SK-N-SH treated with all-trans-retinoic acid at 6 μM for 48 hours (cell line): Measurements from ENCODE around the gene CD52.
"Not testable (repeated sequence)": the region's sequence is repeated elsewhere in the genome, so short reads cannot be mapped to it uniquely, and the experiment has no call there.

ENCODE experiments used
- ATAC-seq: fragments of 200-7000 bp; cut with Tn5 transposase; 3 replicates; pipeline ENCODE4 v1.9.1; 2020; ENCODE audit warnings: mild to moderate bottlenecking, moderate library complexity
- ARNTL ChIP-seq: fragments of 450-650 bp; formaldehyde crosslinking; IDR thresholded peaks from 2 replicates; pipeline ENCODE4 v1.5.0; 2020; ENCODE audit warnings: low read depth, mild to moderate bottlenecking, moderate library complexity, borderline replicate concordance
- BACH2 ChIP-seq: fragments of 250-450 bp; sonication (Bioruptor Pico); IDR thresholded peaks from 2 replicates; pipeline ENCODE4 v1.9.0; 2021; ENCODE audit warnings: mild to moderate bottlenecking, borderline replicate concordance
- CSDC2 ChIP-seq: fragments of 250-450 bp; sonication (Bioruptor Pico); IDR thresholded peaks from 2 replicates; pipeline ENCODE4 v1.5.0; 2020; ENCODE audit warnings: mild to moderate bottlenecking, moderate library complexity
- CSRNP3 ChIP-seq: fragments of 250-450 bp; sonication (Bioruptor Pico); IDR thresholded peaks from 2 replicates; pipeline ENCODE4 v1.5.1; 2021; ENCODE audit warnings: mild to moderate bottlenecking, moderate library complexity
- ESRRG ChIP-seq: fragments of 250-450 bp; sonication (Bioruptor Pico); IDR thresholded peaks from 2 replicates; pipeline ENCODE4 v1.6.1; 2021; ENCODE audit warnings: mild to moderate bottlenecking
- GLIS3 ChIP-seq: fragments of 250-450 bp; sonication (Bioruptor Pico); IDR thresholded peaks from 2 replicates; pipeline ENCODE4 v1.5.0; 2020; ENCODE audit warnings: mild to moderate bottlenecking, moderate library complexity
- OSR1 ChIP-seq: fragments of 250-450 bp; sonication (Bioruptor Pico); IDR thresholded peaks from 2 replicates; pipeline ENCODE4 v1.8.0; 2022; ENCODE audit warnings: moderate library complexity, mild to moderate bottlenecking, inconsistent platforms
- PATZ1 ChIP-seq: fragments of 250-450 bp; sonication (Bioruptor Pico); IDR thresholded peaks from 2 replicates; pipeline ENCODE4 v1.8.0; 2020; ENCODE audit warnings: mild to moderate bottlenecking, moderate library complexity, borderline replicate concordance
- POU6F1 ChIP-seq: fragments of 250-450 bp; sonication (Bioruptor Pico); IDR thresholded peaks from 2 replicates; pipeline ENCODE4 v1.8.0; 2021; ENCODE audit warnings: low read depth, mild to moderate bottlenecking, moderate library complexity, borderline replicate concordance
- PPARA ChIP-seq: fragments of 250-450 bp; sonication (Bioruptor Pico); IDR thresholded peaks from 2 replicates; pipeline ENCODE4 v1.5.0; 2020; ENCODE audit warnings: mild to moderate bottlenecking, borderline replicate concordance
- RARB ChIP-seq: fragments of 250-450 bp; sonication (Bioruptor Pico); IDR thresholded peaks from 2 replicates; pipeline ENCODE4 v1.8.0; 2021; ENCODE audit warnings: mild to moderate bottlenecking, moderate library complexity
- SNAI2 ChIP-seq: fragments of 250-450 bp; sonication (Bioruptor Pico); IDR thresholded peaks from 2 replicates; pipeline ENCODE4 v1.5.0; 2020; ENCODE audit warnings: mild to moderate bottlenecking, moderate library complexity
- TCF4 ChIP-seq: fragments of 250-450 bp; sonication (Bioruptor Pico); IDR thresholded peaks from 2 replicates; pipeline ENCODE4 v1.8.0; 2021; ENCODE audit warnings: mild to moderate bottlenecking, moderate library complexity, borderline replicate concordance
- TOX ChIP-seq: fragments of 250-450 bp; sonication (Bioruptor Pico); IDR thresholded peaks from 2 replicates; pipeline ENCODE4 v1.8.0; 2021; ENCODE audit warnings: mild to moderate bottlenecking, moderate library complexity, borderline replicate concordance
- TSHZ2 ChIP-seq: fragments of 250-450 bp; sonication (Bioruptor Pico); IDR thresholded peaks from 2 replicates; pipeline ENCODE4 v1.5.0; 2020; ENCODE audit warnings: mild to moderate bottlenecking, moderate library complexity
- ZFP3 ChIP-seq: fragments of 250-450 bp; sonication (Bioruptor Pico); IDR thresholded peaks from 2 replicates; pipeline ENCODE4 v1.5.0; 2020; ENCODE audit warnings: mild to moderate bottlenecking, moderate library complexity
- ZFP30 ChIP-seq: fragments of 450-650 bp; formaldehyde crosslinking; IDR thresholded peaks from 2 replicates; pipeline ENCODE4 v1.5.0; 2022; ENCODE audit warnings: mild to moderate bottlenecking, moderate library complexity
- ZNF565 ChIP-seq: fragments of 450-650 bp; formaldehyde crosslinking; conservative IDR thresholded peaks from 2 replicates; pipeline ENCODE4 v1.5.0; 2020; ENCODE audit warnings: low read depth, mild to moderate bottlenecking, moderate library complexity
- ZNF70 ChIP-seq: fragments of 450-650 bp; formaldehyde crosslinking; IDR thresholded peaks from 2 replicates; pipeline ENCODE4 v1.5.0; 2020; ENCODE audit warnings: mild to moderate bottlenecking, moderate library complexity

CD52 gene

GRCh38 chr1:26307363-26307781, 10.4 kb upstream of the CD52 start:
- ATAC-seq = no peak
- TF ChIP-seq POU6F1 (CRISPR knock-in tag) = no peak
- no peak for TF ChIP-seq TSHZ2
- no peak for TF ChIP-seq ZFP3
- no peak for TF ChIP-seq BACH2 (CRISPR knock-in tag)
- no peak for TF ChIP-seq PPARA (CRISPR knock-in tag)
- TF ChIP-seq ESRRG (CRISPR knock-in tag) = no peak
- TF ChIP-seq CSDC2 = no peak
- no peak for TF ChIP-seq SNAI2 (CRISPR knock-in tag)
- TF ChIP-seq GLIS3 = no peak
- no peak for TF ChIP-seq ZNF565 (CRISPR knock-in tag)
- no peak for TF ChIP-seq CSRNP3 (CRISPR knock-in tag)
- no peak for TF ChIP-seq TCF4
- TF ChIP-seq OSR1 (CRISPR knock-in tag) = no peak
- TF ChIP-seq RARB (CRISPR knock-in tag) = no peak
- TF ChIP-seq, all 23 proteins: peak for 0

- ATAC-seq = not testable (repeated sequence)
Observed at GRCh38 chr1:26307966-26308899, 9.5 kb upstream of the CD52 start.

- TF ChIP-seq CSRNP3 (CRISPR knock-in tag) = no peak
- TF ChIP-seq, all 23 proteins: peak for 0
- ATAC-seq = no peak
Observed at GRCh38 chr1:26314501-26314900, 3.3 kb upstream of the CD52 start.

GRCh38 chr1:26315874-26316850, 1.6 kb upstream of the CD52 start:
- no peak for ATAC-seq
- no peak for TF ChIP-seq PPARA (CRISPR knock-in tag)
- no peak for TF ChIP-seq ZNF565 (CRISPR knock-in tag)
- TF ChIP-seq PATZ1 (CRISPR knock-in tag) = no peak
- no peak for TF ChIP-seq ZNF70
- TF ChIP-seq OSR1 (CRISPR knock-in tag) = no peak
- TF ChIP-seq TCF4 = no peak
- no peak for TF ChIP-seq POU6F1 (CRISPR knock-in tag)
- TF ChIP-seq TOX = no peak
- TF ChIP-seq CSDC2 = no peak
- no peak for TF ChIP-seq ESRRG (CRISPR knock-in tag)
- no peak for TF ChIP-seq CSRNP3 (CRISPR knock-in tag)
- no peak for TF ChIP-seq ARNTL (CRISPR knock-in tag)
- TF ChIP-seq RARB (CRISPR knock-in tag) = no peak
- no peak for TF ChIP-seq GLIS3
- TF ChIP-seq ZFP30 (CRISPR knock-in tag) = no peak
